Kidney capillary endothelial cell (primary cell): ENCODE results near the gene UNC93A.
"Not testable (repeated sequence)": the region's sequence is repeated elsewhere in the genome, so short reads cannot be mapped to it uniquely, and the experiment has no call there.

Experiments
- DNase-seq: peaks from one replicate; pipeline ENCODE4 v3.0.0-alpha.2; 2018; ENCODE audit warnings: low spot score

The UNC93A gene

GRCh38 chr6:167309355-167310192 lies 18.5 kb downstream of the UNC93A start:
- not testable (repeated sequence) for DNase-seq

GRCh38 chr6:167311286-167311685 lies 20.2 kb downstream of the UNC93A start:
- DNase-seq: no peak

- DNase-seq: not testable (repeated sequence)
Observed at GRCh38 chr6:167311691-167312090, 20.6 kb downstream of the UNC93A start.

- no peak for DNase-seq
Observed at GRCh38 chr6:167314180-167314821, 23.2 kb downstream of the UNC93A start.

GRCh38 chr6:167317172-167317571 lies 26.1 kb downstream of the UNC93A start:
- no peak for DNase-seq

GRCh38 chr6:167318354-167318753 lies 27.2 kb downstream of the UNC93A start:
- DNase-seq: not testable (repeated sequence)

- not testable (repeated sequence) for DNase-seq
Observed at GRCh38 chr6:167318856-167319255, 27.7 kb downstream of the UNC93A start.

- not testable (repeated sequence) for DNase-seq
Observed at GRCh38 chr6:167319856-167320753, 29.0 kb downstream of the UNC93A start.

GRCh38 chr6:167320754-167321056 lies 29.6 kb downstream of the UNC93A start:
- not testable (repeated sequence) for DNase-seq

GRCh38 chr6:167321185-167321584 lies 30.1 kb downstream of the UNC93A start:
- not testable (repeated sequence) for DNase-seq

- DNase-seq: no peak
Observed at GRCh38 chr6:167323111-167323510, 32.0 kb downstream of the UNC93A start.

- no peak for DNase-seq
Observed at GRCh38 chr6:167324111-167324510, 33.0 kb downstream of the UNC93A start.

- DNase-seq: no peak
Observed at GRCh38 chr6:167325766-167326165, 34.7 kb downstream of the UNC93A start.

GRCh38 chr6:167327391-167327790 lies 36.3 kb downstream of the UNC93A start:
- no peak for DNase-seq

GRCh38 chr6:167328086-167328485 lies 37.0 kb downstream of the UNC93A start:
- no peak for DNase-seq

GRCh38 chr6:167329014-167329413 lies 37.9 kb downstream of the UNC93A start:
- no peak for DNase-seq

- peak; percentile 16 for DNase-seq
Observed at GRCh38 chr6:167330750-167331149, 39.6 kb downstream of the UNC93A start.

GRCh38 chr6:167331565-167331964 lies 40.5 kb downstream of the UNC93A start:
- DNase-seq: no peak

GRCh38 chr6:167336844-167337630 lies 45.9 kb downstream of the UNC93A start:
- no peak for DNase-seq

GRCh38 chr6:167337675-167338449 lies 46.7 kb downstream of the UNC93A start:
- DNase-seq: no peak

GRCh38 chr6:167338541-167339117 lies 47.5 kb downstream of the UNC93A start:
- DNase-seq: no peak
